HEK293 (cell line): Measurements from ENCODE around the gene TAS2R3.
A peak's percentile ranks its signal among the peaks of the same experiment; 100 is the strongest.

ENCODE experiments used
- CTCF ChIA-PET: fragments of 350-600 bp; formaldehyde crosslinking; extraction: SDS; loops from one replicate; lab custom pipeline; 2021; ENCODE audit warnings: antibody characterized with exemption; lab: Yijun Ruan, JAX
- POLR2A ChIA-PET: fragments of 300-600 bp; formaldehyde crosslinking; extraction: SDS; loops from one replicate; lab custom pipeline; 2020; ENCODE audit warnings: antibody characterized with exemption, inconsistent platforms; lab: Yijun Ruan, JAX
- H3K27ac ChIP-seq: fragments of 200-500 bp; sonication (Bioruptor generic); 2 replicates; pipeline ENCODE4 v1.5.1; 2014; ENCODE audit warnings: low read depth, low read length, control low read depth, inconsistent platforms; ENCODE audit errors: extremely low read depth
- H3K36me3 ChIP-seq, 2 experiments: fragments of 200-500 bp in 1 of 2; sonication (Bioruptor generic) in 1 of 2; 1 replicate in 1 of 2; 2 replicates in 1 of 2; pipeline ENCODE4 v1.5.1; 2014 to 2017; ENCODE audit warnings: inconsistent platforms in 2 of 2, low read length in 2 of 2; ENCODE audit not compliant: control insufficient read depth in 2 of 2, insufficient read depth in 1 of 2
- H3K4me1 ChIP-seq: fragments of 200-500 bp; sonication (Bioruptor generic); 2 replicates; pipeline ENCODE4 v1.5.1; 2014; ENCODE audit warnings: mild to moderate bottlenecking, low read length, inconsistent platforms; ENCODE audit not compliant: control insufficient read depth, insufficient read depth
- H3K4me3 ChIP-seq: 2 replicates; pipeline ENCODE4 v1.5.1; 2011; ENCODE audit warnings: low read depth, mild to moderate bottlenecking, control low read depth, low read length, moderate library complexity
- H3K9me3 ChIP-seq: fragments of 200-500 bp; sonication (Bioruptor generic); 2 replicates; pipeline ENCODE4 v1.5.1; 2014; ENCODE audit warnings: low read depth, low read length, inconsistent platforms; ENCODE audit not compliant: control insufficient read depth, insufficient read depth
- BCL6B ChIP-seq: fragments of 450-650 bp; formaldehyde crosslinking; IDR thresholded peaks from 2 replicates; pipeline ENCODE4 v1.5.1; 2017; ENCODE audit warnings: missing biosample characterization, missing genetic modification characterization
- CTCF ChIP-seq: fragments of 450-650 bp; formaldehyde crosslinking; IDR thresholded peaks from 2 replicates; pipeline ENCODE4 v1.5.1; 2016; ENCODE audit warnings: missing biosample characterization, missing genetic modification characterization
- GLI2 ChIP-seq: fragments of 450-650 bp; formaldehyde crosslinking; IDR thresholded peaks from 2 replicates; pipeline ENCODE4; 2017; ENCODE audit warnings: missing biosample characterization, missing genetic modification characterization, low read depth, borderline replicate concordance
- GLI4 ChIP-seq: fragments of 450-650 bp; formaldehyde crosslinking; IDR thresholded peaks from 2 replicates; pipeline ENCODE4 v1.5.1; 2016; ENCODE audit warnings: missing biosample characterization, missing genetic modification characterization
- KLF7 ChIP-seq: fragments of 450-650 bp; formaldehyde crosslinking; IDR thresholded peaks from 2 replicates; pipeline ENCODE4 v1.5.1; 2016; ENCODE audit warnings: missing biosample characterization, missing genetic modification characterization, borderline replicate concordance
- MYNN ChIP-seq: fragments of 450-650 bp; formaldehyde crosslinking; IDR thresholded peaks from 2 replicates; pipeline ENCODE4 v1.5.1; 2016; ENCODE audit warnings: missing biosample characterization, missing genetic modification characterization, borderline replicate concordance
- OSR2 ChIP-seq: fragments of 450-650 bp; formaldehyde crosslinking; IDR thresholded peaks from 2 replicates; pipeline ENCODE4 v1.5.1; 2016; ENCODE audit warnings: missing biosample characterization, missing genetic modification characterization
- SCRT2 ChIP-seq: fragments of 450-650 bp; formaldehyde crosslinking; IDR thresholded peaks from 2 replicates; pipeline ENCODE4 v1.5.1; 2016; ENCODE audit warnings: missing biosample characterization, missing genetic modification characterization
- SETDB1 ChIP-seq: IDR thresholded peaks from one replicate; pipeline ENCODE4 v1.6.1; 2017; ENCODE audit warnings: mild to moderate bottlenecking, low read length, moderate library complexity, mixed read lengths; ENCODE audit not compliant: insufficient read length
- TRIM28 ChIP-seq: IDR thresholded peaks from 2 replicates; pipeline ENCODE4 v1.6.1; 2011; ENCODE audit warnings: low read length, control low read depth, borderline replicate concordance
- YY1 ChIP-seq: fragments of 450-650 bp; formaldehyde crosslinking; IDR thresholded peaks from 2 replicates; pipeline ENCODE4 v1.5.1; 2018; ENCODE audit warnings: missing biosample characterization, missing genetic modification characterization
- ZBTB20 ChIP-seq: fragments of 450-650 bp; formaldehyde crosslinking; IDR thresholded peaks from 2 replicates; pipeline ENCODE4 v1.5.1; 2016; ENCODE audit warnings: missing biosample characterization, missing genetic modification characterization
- ZBTB21 ChIP-seq: fragments of 450-650 bp; formaldehyde crosslinking; IDR thresholded peaks from 2 replicates; pipeline ENCODE4 v1.5.1; 2017; ENCODE audit warnings: missing biosample characterization, missing genetic modification characterization
- ZFP3 ChIP-seq: fragments of 450-650 bp; formaldehyde crosslinking; IDR thresholded peaks from 2 replicates; pipeline ENCODE4 v1.5.1; 2016; ENCODE audit warnings: low read depth, missing biosample characterization, missing genetic modification characterization
- ZNF202 ChIP-seq: fragments of 450-650 bp; formaldehyde crosslinking; IDR thresholded peaks from 2 replicates; pipeline ENCODE4 v1.5.1; 2016; ENCODE audit warnings: missing biosample characterization, missing genetic modification characterization, borderline replicate concordance
- ZNF248 ChIP-seq: fragments of 450-650 bp; formaldehyde crosslinking; IDR thresholded peaks from 2 replicates; pipeline ENCODE4 v1.5.1; 2017; ENCODE audit warnings: missing biosample characterization, missing genetic modification characterization
- ZNF302 ChIP-seq: fragments of 450-650 bp; formaldehyde crosslinking; IDR thresholded peaks from 2 replicates; pipeline ENCODE4 v1.5.1; 2016; ENCODE audit warnings: missing biosample characterization, missing genetic modification characterization, low read depth
- ZNF350 ChIP-seq: fragments of 450-650 bp; formaldehyde crosslinking; IDR thresholded peaks from 2 replicates; pipeline ENCODE4 v1.5.0; 2017; ENCODE audit warnings: missing biosample characterization, mild to moderate bottlenecking, missing genetic modification characterization
- ZNF391 ChIP-seq: fragments of 450-650 bp; formaldehyde crosslinking; IDR thresholded peaks from 2 replicates; pipeline ENCODE4 v1.5.1; 2016; ENCODE audit warnings: low read depth, missing biosample characterization, missing genetic modification characterization, borderline replicate concordance
- ZNF404 ChIP-seq: fragments of 450-650 bp; formaldehyde crosslinking; IDR thresholded peaks from 2 replicates; pipeline ENCODE4 v1.5.1; 2017; ENCODE audit warnings: missing biosample characterization, missing genetic modification characterization
- ZNF423 ChIP-seq: fragments of 450-650 bp; formaldehyde crosslinking; IDR thresholded peaks from 2 replicates; pipeline ENCODE4 v1.5.1; 2016; ENCODE audit warnings: missing biosample characterization, missing genetic modification characterization
- ZNF473 ChIP-seq: fragments of 450-650 bp; formaldehyde crosslinking; IDR thresholded peaks from 2 replicates; pipeline ENCODE4 v1.5.1; 2017; ENCODE audit warnings: missing biosample characterization, missing genetic modification characterization
- ZNF544 ChIP-seq: fragments of 450-650 bp; formaldehyde crosslinking; IDR thresholded peaks from 2 replicates; pipeline ENCODE4 v1.5.0; 2017; ENCODE audit warnings: missing biosample characterization, missing genetic modification characterization
- ZNF555 ChIP-seq: fragments of 450-650 bp; formaldehyde crosslinking; conservative IDR thresholded peaks from 2 replicates; pipeline ENCODE4 v1.5.1; 2017; ENCODE audit warnings: missing biosample characterization, mild to moderate bottlenecking, missing genetic modification characterization, inconsistent platforms
- ZNF558 ChIP-seq: fragments of 450-650 bp; formaldehyde crosslinking; IDR thresholded peaks from 2 replicates; pipeline ENCODE4 v1.5.1; 2016; ENCODE audit warnings: missing biosample characterization, missing genetic modification characterization
- ZNF596 ChIP-seq: fragments of 450-650 bp; IDR thresholded peaks from 2 replicates; pipeline ENCODE4 v1.5.0; 2018; ENCODE audit warnings: missing biosample characterization, mild to moderate bottlenecking, missing genetic modification characterization, moderate library complexity
- ZNF654 ChIP-seq: fragments of 450-650 bp; formaldehyde crosslinking; IDR thresholded peaks from 2 replicates; pipeline ENCODE4 v1.5.1; 2016; ENCODE audit warnings: low read depth, missing biosample characterization, missing genetic modification characterization
- ZNF660 ChIP-seq: fragments of 450-650 bp; IDR thresholded peaks from 2 replicates; pipeline ENCODE4 v1.5.1; 2018; ENCODE audit warnings: missing biosample characterization, mild to moderate bottlenecking, missing genetic modification characterization
- ZSCAN4 ChIP-seq: fragments of 450-650 bp; formaldehyde crosslinking; IDR thresholded peaks from 2 replicates; pipeline ENCODE4 v1.5.1; 2017; ENCODE audit warnings: missing biosample characterization, missing genetic modification characterization
- TF ChIP-seq, protein P1 (sequence below): fragments of 450-650 bp; formaldehyde crosslinking; IDR thresholded peaks from 2 replicates; pipeline ENCODE4 v1.5.1; 2017; ENCODE audit warnings: missing biosample characterization, missing genetic modification characterization

TAS2R3 gene

GRCh38 chr7:141739250-141739649, 24.6 kb upstream of the TAS2R3 start:
- no peak for TF ChIP-seq ZNF473
- no peak for TF ChIP-seq SETDB1
- no peak for TF ChIP-seq ZNF660 (tag by site-specific recombination)
- no peak for TF ChIP-seq ZBTB20 (tag by site-specific recombination)
- TF ChIP-seq ZNF302 (tag by site-specific recombination) = no peak
- no peak for TF ChIP-seq KLF7 (tag by site-specific recombination)
- TF ChIP-seq OSR2 (tag by site-specific recombination) = no peak
- no peak for TF ChIP-seq ZNF596 (tag by site-specific recombination)
- TF ChIP-seq ZNF202 = no peak
- no peak for TF ChIP-seq TRIM28
- TF ChIP-seq CTCF (tag by site-specific recombination) = no peak
- TF ChIP-seq YY1 (tag by site-specific recombination) = no peak
- TF ChIP-seq ZNF555 (tag by site-specific recombination) = no peak
- TF ChIP-seq, all 188 proteins: peak for 0
- CTCF ChIA-PET = interaction anchor here (0.6 to 3.0 kb wide), 7 partner anchors 11 to 1191 kb away, joined by 3 to 23 read pairs (median 6); partner anchors contain the start of genes DENND11 and WEE2
- H3K27ac ChIP-seq = no peak overlapping the region
- H3K4me3 ChIP-seq = peak overlapping the region; percentile 64
- POLR2A ChIA-PET = interaction anchor here (1.4 to 1.8 kb wide), 3 partner anchors 11 to 189 kb away, joined by 3 to 12 read pairs (median 4); partner anchors contain the start of gene DENND11
- peaks cover 12 to 48% of the 10 kb centered on the region in 2 experiments for H3K36me3 ChIP-seq
- no peaks in the 10 kb centered on the region for H3K9me3 ChIP-seq
- no peaks in the 10 kb centered on the region for H3K4me1 ChIP-seq

- H3K27ac ChIP-seq = no peak overlapping the region
- TF ChIP-seq ZNF423 (tag by site-specific recombination) = no peak
- no peak for TF ChIP-seq GLI2 (tag by site-specific recombination)
- TF ChIP-seq ZNF544 (tag by site-specific recombination) = no peak
- TF ChIP-seq, all 188 proteins: peak for 0
- CTCF ChIA-PET = interaction anchor here (1.0 to 2.1 kb wide), 3 partner anchors 12 to 88 kb away, joined by 3 to 8 read pairs (median 6); no protein-coding TSS in a partner anchor
- POLR2A ChIA-PET = no interaction called here
- H3K4me1 ChIP-seq = no peaks in the 10 kb centered on the region
- H3K9me3 ChIP-seq = no peaks in the 10 kb centered on the region
- peaks cover 40 to 73% of the 10 kb centered on the region in 2 experiments for H3K36me3 ChIP-seq
- H3K4me3 ChIP-seq = no peak overlapping the region
These were observed 21.7 kb upstream of the TAS2R3 start for GRCh38 chr7:141742229-141742628.

GRCh38 chr7:141744131-141744530, 19.8 kb upstream of the TAS2R3 start:
- CTCF ChIA-PET = interaction anchor here (1.1 to 1.7 kb wide), 2 partner anchors 41 to 42 kb away, joined by 6 read pairs; no protein-coding TSS in a partner anchor
- H3K9me3 ChIP-seq = no peaks in the 10 kb centered on the region
- H3K4me3 ChIP-seq = no peak overlapping the region
- no peaks in the 10 kb centered on the region for H3K4me1 ChIP-seq
- H3K36me3 ChIP-seq = peaks cover 46 to 92% of the 10 kb centered on the region in 2 experiments
- H3K27ac ChIP-seq = no peak overlapping the region
- POLR2A ChIA-PET = no interaction called here
- TF ChIP-seq ZNF391 (tag by site-specific recombination) (no peak), MYNN (no peak), ZNF404 (tag by site-specific recombination) (no peak), ZFP3 (tag by site-specific recombination) (no peak), ZNF350 (no peak), SCRT2 (no peak), BCL6B (no peak), ZNF558 (no peak), ZNF654 (tag by site-specific recombination) (no peak), ZBTB21 (tag by site-specific recombination) (no peak), ZNF248 (tag by site-specific recombination) (no peak), GLI4 (no peak), ZSCAN4 (no peak)
- TF ChIP-seq, protein P1, sequence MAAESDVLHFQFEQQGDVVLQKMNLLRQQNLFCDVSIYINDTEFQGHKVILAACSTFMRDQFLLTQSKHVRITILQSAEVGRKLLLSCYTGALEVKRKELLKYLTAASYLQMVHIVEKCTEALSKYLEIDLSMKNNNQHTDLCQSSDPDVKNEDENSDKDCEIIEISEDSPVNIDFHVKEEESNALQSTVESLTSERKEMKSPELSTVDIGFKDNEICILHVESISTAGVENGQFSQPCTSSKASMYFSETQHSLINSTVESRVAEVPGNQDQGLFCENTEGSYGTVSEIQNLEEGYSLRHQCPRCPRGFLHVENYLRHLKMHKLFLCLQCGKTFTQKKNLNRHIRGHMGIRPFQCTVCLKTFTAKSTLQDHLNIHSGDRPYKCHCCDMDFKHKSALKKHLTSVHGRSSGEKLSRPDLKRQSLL = no peak
